Amniotic stem cell (primary cell): Measurements from ENCODE around the gene RELL1.

ENCODE experiments used
- DNase-seq: peaks from one replicate; lab custom pipeline; 2025; lab: John Stamatoyannopoulos, UW

The RELL1 gene

GRCh38 chr4:37635155-37635554 is 51.0 kb downstream of the RELL1 start:
- no peak for DNase-seq

DNA sequence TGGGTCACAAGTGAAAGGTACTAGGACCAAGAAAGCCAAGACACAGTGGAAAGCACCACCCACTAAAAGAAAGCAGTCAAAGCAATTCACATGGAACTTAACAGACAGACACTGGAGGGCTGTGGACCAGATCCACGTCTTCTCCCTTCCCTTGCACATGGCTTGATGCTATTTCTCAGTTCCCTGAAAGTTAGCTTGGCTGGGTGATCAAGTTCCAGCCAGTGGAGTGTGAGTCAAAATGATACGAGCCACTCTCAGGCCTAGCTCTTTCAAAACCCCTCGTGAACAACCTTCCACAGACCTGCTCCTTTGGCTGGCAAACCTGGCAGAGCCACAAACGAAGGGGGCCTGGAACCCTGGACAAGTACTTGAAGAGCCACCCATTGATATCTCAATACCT is 52.0 kb downstream of the RELL1 start:
- DNase-seq: no peak

DNA sequence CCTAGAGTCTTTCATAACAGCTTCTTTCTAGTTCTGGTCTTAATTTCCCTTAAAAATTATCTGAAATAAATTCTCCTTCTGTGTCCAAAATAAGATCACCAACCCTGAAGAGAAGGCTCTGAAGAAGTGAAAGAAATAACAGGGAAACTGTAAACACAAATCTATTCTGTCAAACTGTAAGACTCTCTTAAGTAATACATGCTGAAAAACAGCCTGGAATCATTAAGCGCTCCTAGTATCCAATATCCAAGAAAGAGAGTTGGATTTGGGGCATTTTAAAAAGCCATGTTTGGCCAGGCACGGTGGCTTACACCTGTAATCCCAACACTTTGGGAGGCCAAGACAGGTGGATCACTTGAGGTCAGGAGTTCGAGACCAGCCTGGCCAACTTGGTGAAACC is 53.3 kb downstream of the RELL1 start:
- DNase-seq: no peak

DNA sequence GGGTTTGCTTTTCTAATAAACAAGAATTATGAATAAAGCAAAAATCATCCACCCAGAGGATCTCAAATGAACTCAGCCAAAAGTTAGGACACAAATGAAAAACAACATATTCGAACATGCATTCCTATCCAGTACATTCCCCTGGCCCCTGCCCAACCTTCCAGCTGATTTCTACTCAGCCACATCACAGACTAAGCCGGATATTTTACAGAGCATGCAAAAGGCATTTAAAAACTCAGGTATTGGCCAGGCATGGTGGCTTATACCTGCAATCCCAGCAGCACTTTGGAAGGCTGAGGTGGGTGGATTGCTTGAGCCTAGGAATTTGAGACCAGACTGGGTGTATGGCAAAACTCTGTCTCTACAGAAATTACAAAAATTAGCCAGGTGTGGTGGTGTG is 54.6 kb downstream of the RELL1 start:
- DNase-seq: no peak

DNA sequence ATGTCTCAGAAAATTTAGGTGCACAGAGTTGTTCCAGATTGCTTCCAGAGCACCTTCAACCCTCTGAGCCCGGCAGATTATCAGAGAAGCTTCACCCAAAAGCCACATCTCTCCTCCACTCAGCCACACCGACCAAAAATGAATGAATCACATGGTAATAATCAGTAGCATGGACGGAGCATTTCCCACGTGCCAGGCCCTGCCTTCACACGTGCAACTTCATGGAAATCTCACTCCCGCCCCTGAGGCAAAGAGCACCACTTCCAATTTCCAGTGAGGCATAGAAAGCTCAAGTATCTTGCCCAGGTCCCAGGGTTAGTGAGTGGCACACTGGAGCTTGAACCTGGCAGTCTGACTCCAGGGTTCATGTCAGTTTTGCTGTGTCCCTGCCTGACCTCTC is 56.5 kb downstream of the RELL1 start:
- no peak for DNase-seq

GRCh38 chr4:37628977-37629609 is 57.1 kb downstream of the RELL1 start:
- peak; percentile 8 for DNase-seq

DNA sequence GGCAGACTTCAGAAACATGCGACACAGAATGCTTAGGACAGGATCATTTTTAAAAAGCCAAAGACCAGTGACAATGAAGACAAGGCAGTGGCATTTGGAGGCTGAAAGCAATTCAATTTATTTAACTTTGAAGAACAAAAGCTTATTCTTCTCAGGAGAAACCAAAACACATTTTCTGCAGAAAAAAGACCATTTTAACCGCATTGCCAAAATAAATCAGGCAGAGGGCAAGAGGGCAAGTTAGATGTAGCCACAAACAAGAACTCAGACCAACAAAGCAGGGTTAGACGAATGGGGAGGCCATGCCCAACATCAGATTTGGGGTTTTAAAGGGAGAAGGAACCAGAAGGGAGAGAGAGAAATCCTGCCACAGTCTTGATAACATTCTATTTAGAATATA is 58.9 kb downstream of the RELL1 start:
- DNase-seq: no peak

GRCh38 chr4:37625499-37625898 is 60.7 kb downstream of the RELL1 start:
- no peak for DNase-seq

- no peak for DNase-seq
These were observed 62.2 kb downstream of the RELL1 start for GRCh38 chr4:37623940-37624339.

DNA sequence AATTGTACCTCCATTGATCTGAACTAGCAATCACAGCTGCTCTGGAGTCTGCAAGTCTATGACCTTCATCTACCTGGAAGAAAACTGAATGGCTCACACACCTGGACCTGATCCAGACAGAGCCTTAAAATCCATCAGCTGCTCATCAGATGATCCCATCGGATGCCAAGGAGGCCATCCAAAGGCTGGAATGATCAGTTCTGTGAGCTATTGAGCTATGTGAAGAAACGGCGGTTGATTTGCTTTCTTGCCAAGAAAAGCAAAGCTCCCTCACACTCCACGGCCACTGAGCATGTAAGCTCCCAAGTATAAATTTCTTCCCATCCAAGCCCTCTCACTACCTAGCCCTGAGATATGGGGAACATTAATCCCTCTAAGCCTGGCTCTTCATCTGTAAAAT is 63.1 kb downstream of the RELL1 start:
- DNase-seq: no peak

- no peak for DNase-seq
These were observed 66.0 kb downstream of the RELL1 start for GRCh38 chr4:37620176-37620575.

GRCh38 chr4:37615720-37616063 is 70.5 kb downstream of the RELL1 start:
- DNase-seq: no peak

GRCh38 chr4:37615059-37615719 is 71.0 kb downstream of the RELL1 start:
- DNase-seq: no peak

- no peak for DNase-seq
These were observed 73.4 kb downstream of the RELL1 start for GRCh38 chr4:37612811-37613210.

- DNase-seq: no peak
These were observed 76.5 kb downstream of the RELL1 start for GRCh38 chr4:37609626-37610025.

DNA sequence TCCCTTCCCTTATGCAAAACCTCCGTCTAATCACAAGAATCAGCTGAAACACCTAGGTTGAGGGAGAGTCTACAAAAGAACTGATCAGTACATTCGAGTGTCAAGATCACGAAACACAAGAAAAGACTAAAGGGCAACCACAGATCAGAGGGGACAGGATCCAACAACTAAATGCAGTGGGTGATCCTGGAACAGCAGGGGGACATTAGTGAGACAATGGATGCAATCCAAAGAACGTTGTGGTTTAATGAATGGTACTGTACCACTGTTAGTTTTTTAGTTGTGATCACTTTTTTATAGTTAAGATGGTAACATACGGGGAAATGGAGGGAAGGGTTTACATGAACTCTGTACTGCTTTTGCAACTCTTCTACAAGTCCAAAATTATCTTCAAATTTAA is 79.2 kb downstream of the RELL1 start:
- no peak for DNase-seq

- no peak for DNase-seq
These were observed 80.2 kb downstream of the RELL1 start for GRCh38 chr4:37605843-37606565.

GRCh38 chr4:37604461-37604860 is 81.7 kb downstream of the RELL1 start:
- DNase-seq: no peak

DNA sequence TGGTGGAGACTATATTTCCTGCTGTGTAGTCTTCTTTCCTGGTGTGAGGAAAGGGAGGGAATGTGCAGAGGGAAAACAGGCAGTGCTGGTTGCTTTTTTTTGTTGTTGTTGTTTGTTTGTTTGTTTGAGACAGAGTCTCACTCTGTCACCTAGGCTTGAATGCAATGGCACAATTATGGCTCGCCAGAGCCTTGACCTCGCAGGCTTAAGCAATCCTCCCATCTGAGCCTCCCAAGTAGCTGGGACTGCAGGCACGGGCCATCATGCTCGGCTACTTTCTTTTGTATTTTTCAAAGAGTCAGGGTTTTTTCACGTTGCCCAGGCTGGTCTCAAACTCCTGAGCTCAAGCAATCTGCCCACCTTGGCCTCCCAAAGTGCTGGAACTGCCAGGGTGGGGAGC is 82.5 kb downstream of the RELL1 start:
- DNase-seq: no peak

- DNase-seq: peak; percentile 13
These were observed 83.1 kb downstream of the RELL1 start for GRCh38 chr4:37603070-37603468.

DNA sequence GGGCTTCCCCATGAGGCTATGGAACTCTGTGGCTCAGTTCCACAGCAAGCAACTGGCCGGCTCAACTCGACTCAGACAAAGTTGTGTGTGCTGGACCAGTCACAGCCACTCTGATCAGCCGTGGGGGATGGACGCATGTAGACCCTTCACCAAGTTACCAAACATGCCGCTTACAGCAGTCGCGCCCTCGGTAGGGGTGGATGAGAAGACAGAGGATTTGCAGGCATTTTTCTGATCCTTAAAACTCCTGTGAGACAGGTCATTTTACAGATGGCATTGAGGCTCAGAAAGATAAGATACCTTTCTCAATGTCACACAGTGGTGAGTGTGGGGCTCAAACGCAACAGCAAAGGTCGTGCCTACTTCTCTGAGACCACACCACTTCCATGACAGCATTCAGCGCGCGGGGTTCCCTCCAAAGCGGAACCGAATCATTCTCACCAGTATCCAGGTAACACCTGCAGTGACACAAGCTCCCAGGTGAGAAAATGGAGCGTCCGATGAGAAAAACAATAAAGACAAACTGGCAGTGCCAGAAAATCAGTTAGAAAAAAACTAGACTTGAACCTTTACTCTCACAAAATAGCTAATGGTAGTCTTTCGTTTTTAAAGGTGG is 83.6 kb downstream of the RELL1 start:
- no peak for DNase-seq

GRCh38 chr4:37601531-37601930 is 84.6 kb downstream of the RELL1 start:
- no peak for DNase-seq
